ENCODE measurements around the gene SYT5.
A peak's percentile ranks its signal among the peaks of the same experiment; 100 is the strongest.
"Not testable (repeated sequence)": the region's sequence is repeated elsewhere in the genome, so short reads cannot be mapped to it uniquely, and the experiment has no call there.

Gene SYT5

DNA sequence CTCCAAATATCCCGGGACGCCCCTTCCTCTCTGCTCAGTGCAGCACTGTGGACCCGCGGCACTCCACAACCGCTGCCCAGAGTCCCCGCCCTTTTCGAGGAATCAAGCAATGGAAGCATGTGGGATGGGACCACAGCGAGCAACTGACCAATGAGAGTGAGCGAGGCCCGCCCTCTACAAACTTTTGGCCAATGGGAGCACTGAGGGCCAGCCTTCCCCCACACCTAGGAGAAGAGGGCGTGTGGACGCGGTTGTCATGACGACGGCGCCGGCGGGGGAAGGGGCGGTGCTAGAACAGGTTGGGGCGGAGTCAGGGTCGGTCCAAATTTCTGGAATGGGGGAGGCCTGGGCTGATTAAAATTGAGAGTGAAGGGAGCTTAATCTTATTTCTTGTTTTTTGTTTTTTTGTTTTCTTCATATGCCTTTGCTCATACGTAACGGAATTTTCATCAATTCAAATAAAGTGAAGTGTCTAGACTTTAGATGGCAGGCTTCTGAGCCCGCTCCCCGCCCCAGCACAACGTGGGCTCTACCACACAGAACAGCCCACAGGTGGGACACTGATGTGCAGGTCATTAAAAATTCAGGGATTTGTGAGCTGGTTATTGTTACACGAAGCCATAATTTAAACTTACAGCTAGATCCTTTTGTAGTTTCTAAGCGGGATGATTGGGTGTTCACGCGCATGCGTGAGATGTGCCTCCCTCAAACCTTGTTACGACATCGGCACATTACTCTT lies 13.4 kb downstream of the SYT5 start, which contains the start of gene DNAAF3:
Gene DNAAF3, minus strand, starts transcription at position 84 of the 739 bp plus-strand sequence. CDS start 200 bp downstream, outside the sequence.
- peak; percentile 99 for DNase-seq (ENCODE audit: low spot score)

GRCh38 chr19:55165952-55166529 lies 14.0 kb downstream of the SYT5 start:
- peak; percentile 91 for DNase-seq (ENCODE audit: low spot score)

- no peak for DNase-seq (ENCODE audit: low spot score)
Measured at GRCh38 chr19:55161571-55162322, 18.3 kb downstream of the SYT5 start.

GRCh38 chr19:55160986-55161365 lies 19.1 kb downstream of the SYT5 start:
- no peak for DNase-seq (ENCODE audit: low spot score)

DNA sequence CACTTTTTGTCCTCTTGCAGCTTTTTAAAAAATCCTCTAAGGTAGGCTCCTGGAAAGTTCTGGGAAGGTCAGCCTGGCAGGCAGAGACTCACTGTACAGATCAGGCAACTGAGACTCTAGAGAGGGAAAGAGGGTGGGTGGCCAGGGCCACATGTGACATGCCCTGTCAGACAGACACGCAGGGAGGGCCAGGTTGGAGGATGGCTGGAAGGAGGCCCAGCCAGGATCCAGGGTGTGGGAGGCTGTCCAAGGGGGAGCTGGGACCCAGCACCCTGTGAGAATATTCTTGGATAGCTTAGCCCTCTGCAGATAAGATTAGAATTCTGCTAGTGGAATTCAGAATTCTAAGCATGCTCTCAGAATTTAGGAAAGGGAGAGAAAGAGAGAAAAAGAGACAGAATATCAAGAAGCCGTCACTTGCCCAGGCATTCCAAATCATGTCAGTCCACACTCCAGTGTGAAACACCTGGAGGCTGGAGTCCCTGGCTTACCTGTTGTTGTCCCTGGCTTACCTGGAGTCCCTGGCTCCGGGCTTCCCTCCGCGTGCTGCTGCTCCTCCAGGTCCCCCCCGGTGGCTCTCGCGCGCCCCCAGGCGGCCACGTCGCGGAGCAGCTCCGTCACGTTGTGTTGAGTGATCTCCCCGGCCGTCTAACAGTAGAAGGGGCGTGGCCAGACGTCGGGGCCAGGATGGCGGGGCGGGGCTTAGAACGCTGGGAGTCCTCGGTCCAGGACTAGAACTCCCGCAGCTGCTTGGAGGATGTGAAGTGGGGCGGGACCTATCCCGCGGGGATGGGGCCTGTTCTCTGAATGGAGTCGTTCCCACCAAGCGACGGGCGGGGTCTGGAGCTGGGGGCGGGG lies 19.7 kb downstream of the SYT5 start:
- DNase-seq (ENCODE audit: low spot score), result peak; percentile 96

DNA sequence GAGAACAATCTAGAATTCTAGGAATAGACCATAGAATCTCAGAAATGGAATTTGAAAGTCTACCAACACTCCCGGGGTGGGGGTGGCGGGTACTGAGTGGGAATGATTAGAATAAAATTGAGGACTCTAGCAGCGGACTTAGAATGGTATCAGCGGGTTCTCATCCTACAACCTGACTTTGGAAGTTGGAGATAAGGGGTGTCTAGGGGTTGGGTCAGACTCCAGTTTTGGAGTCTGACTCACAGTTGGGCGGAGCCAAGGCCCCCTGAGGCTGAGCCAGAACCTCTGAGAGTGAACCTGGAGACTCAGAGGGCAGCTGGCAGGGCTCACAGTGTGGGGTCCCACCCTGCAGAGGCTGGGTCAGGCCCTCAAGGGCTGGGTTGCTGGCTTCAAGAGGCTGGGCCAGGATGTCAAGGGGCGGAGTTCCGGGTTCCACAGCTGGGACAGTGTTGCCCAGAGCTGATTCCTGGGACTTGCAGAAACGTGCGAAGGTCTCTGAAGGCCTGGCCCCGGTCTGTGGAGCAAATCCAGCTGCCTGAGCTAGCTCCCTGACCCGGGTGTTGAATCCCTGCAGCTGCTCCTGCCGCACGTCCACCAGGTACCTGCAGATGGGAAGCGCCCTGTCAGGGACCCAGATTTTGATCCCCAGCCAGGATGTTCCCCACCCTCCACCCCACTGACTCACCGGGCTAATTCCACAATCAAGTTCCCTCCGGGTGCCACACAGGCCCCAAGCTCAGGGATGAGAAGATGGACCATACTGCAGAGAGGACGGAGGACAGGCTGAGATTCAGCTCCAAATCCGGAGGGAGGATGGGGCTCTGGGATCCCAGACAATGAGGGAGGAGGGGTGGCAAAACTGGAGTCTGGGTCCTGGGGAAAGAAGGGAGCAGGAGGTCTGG lies 21.0 kb downstream of the SYT5 start:
- DNase-seq (ENCODE audit: low spot score), result no peak

DNA sequence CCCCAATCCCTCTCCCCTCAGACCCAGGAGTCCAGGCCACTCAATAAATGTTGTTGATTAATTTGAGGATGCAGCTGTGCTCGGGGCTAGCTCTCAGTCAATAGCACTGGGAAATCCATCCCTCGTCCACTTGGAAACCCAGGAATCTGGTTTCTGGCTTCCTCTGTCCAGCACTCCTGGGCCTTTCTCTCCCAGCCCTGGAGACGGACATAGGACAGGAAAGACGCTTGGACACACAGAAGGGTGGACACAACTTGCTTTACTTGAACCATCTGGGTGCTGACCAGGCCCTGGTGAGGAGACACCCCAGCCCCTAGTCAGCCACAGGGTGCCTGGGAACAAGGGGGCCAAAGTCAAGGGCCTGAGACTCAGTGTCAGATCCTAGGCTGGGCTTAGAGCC lies 21.7 kb downstream of the SYT5 start:
- DNase-seq (ENCODE audit: low spot score), result no peak

DNA sequence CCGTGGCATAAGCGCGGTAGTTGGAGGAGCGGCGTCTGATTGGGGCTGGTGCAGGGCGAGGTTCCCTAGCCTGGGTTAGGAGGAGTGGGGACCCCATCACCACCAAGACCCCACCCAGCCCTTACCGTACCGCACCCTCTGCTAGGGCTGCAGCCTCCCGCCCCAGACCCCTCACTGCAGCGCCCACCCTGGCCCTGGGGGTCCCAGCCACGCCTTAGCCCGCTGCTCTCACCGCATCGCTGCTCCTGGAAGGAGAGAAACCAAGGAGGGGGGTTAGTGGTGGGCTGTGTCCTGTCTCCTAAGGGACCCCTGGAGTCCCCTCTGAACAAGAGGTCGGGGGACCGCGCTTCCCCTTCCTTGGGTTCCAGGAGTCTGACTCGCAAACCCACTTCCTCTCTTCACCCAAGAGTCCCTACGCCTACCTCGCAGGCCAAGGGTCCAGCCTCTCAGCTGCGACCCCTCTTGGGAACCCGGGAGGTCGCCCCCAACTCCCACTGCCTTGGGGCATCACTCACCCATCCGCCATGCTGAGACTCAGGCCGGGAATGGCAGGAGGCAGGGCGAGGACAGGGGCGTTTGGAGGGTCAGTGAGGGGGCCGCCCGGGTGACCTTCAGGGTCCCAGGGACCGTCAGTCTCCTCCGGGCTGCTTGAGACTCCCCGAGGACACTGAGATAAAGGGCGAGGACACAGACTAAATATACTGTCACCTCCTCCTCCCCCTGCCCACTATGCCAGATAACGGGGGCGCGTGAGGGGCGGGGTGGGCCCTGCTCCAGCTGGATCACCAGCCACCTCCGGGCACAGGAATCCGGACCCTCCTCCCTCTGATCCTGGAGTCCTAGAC lies 22.8 kb downstream of the SYT5 start, which contains the start of gene TNNI3:
Gene TNNI3, minus strand, starts transcription at position 669 of the 845 bp plus-strand sequence. Its CDS starts 143 bp downstream, at position 526.
- no peak for DNase-seq (ENCODE audit: low spot score)

GRCh38 chr19:55156202-55157063 lies 23.7 kb downstream of the SYT5 start:
- peak; percentile 96 for DNase-seq (ENCODE audit: low spot score)

DNA sequence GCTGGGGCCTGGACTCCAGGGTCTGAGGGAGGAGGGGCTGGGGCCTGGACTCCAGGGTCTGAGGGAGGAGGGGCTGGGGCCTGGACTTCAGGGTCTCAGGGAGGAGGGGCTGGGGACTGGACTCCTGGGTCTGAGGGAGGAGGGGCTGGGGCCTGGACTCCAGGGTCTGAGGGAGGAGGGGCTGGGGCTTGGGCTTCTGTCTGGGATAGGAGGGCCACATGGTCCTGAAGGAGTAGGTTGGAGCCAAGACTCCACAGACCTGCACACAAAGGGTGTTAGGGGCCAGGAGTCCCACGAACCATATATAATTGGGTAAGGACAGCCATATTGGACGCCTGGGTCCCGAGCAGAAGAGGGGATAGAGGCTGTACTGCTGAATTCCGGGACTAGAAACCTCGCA lies 24.3 kb downstream of the SYT5 start:
- not testable (repeated sequence) for DNase-seq (ENCODE audit: low spot score)

DNA sequence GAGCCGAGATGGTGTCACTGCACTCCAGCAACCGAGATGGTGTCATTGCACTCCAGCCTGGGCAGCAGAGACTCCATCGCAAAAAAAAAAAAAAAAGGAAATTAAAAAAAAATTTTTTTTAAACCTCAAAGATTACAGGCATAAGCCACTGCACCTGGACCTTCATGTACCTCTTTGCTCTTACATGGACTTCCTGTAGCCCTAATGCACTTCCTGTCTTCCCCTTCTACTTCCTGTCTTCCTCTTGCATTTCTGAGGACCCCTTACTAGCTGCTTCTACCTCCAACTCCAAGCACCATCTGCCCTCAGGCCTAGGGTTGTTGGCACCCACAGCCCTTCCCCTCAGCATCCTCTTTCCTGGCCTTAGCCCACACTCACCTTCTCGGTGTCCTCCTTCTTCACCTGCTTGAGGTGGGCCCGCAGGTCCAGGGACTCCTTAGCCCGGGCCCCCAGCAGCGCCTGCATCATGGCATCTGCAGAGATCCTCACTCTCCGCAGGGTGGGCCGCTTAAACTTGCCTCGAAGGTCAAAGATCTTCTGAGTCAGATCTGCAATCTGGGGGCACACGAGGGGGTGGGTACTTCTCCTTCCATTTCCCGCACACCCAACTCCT lies 26.3 kb downstream of the SYT5 start:
- no peak for DNase-seq (ENCODE audit: low spot score)

GRCh38 chr19:55152017-55152416 lies 28.1 kb downstream of the SYT5 start:
- DNase-seq (ENCODE audit: low spot score), result no peak

- peak; percentile 73 for DNase-seq (ENCODE audit: low spot score)
Measured at GRCh38 chr19:55149078-55150003, 30.7 kb downstream of the SYT5 start, which contains the start of gene TNNT1. Gene TNNT1, minus strand, starts transcription at chr19:55149206. Its CDS starts 2,049 bp downstream, at chr19:55147157.

- no peak for DNase-seq (ENCODE audit: low spot score)
Measured at GRCh38 chr19:55147545-55148251, 32.4 kb downstream of the SYT5 start.

DNA sequence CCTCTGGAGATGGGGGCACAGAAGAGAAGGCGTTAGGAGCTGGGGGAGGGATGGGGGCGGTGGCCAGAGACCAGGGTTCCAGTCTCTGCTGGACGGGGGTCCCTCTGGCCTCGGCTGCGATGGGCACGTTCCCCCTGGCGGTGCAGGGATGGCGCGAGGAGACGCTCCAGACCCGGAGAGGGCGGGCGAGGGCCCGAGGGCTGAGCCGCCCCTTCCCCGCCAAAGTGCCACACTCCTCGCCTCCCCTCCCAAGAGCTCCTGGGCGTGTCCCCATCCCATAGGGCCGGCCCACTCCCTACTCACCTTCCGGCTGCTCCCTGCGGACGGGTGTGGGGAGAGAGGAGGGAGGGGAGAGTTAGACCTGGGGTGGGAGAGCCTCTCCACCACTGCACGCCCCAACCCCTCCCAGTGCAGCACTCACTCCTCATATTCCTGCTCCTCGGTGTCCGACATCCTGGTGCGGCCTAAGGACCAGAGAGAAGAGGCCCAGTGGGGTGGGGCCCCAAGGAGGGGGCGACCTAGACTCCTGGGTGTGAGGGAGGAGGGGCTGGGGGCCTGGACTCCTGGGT lies 33.3 kb downstream of the SYT5 start:
- DNase-seq (ENCODE audit: low spot score), result peak; percentile 87

DNA sequence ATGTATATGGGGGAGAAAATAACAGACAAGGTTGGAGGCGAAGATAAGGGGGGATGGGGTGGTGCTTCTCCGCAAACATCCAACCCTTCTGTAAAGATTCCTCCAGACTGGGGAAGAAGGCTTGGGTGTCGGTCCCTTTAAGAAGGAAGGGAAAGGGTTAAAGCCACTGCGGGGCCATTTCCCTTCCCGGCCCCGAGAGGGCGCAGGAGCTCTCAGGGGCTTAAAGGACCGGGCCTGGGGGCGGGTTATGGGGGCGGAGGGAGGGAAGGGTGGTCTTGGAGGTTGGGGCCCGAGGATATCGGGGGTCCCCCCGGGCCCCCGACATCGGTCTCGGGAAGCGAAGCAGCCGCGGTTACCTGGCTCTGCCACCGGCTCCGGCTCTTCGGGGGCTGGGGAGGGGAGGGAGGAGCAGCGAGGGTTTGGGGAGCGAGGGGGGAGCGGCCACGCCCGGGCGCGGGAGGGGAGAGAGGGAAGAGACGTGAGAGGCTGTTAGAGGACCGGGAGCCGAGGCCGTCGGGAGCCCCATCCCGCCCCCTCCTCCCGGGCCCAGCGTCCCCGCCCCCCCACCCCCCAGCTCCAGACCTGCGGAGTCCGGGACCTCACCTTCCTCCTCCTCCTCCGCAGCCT lies 33.9 kb downstream of the SYT5 start:
- no peak for DNase-seq (ENCODE audit: low spot score)
